H1 (cell line): ENCODE data around the gene ADH4. TPM values are rescaled to one million over a fixed set of nuclear protein-coding genes. Genes with fewer than 3 reads are reported as not detected.

ENCODE experiments used
- CTCF ChIA-PET: fragments of 300-600 bp; sonication (Branson Sonifier 250); formaldehyde crosslinking; loops from one replicate; lab custom pipeline; 2021; ENCODE audit not compliant: partially characterized antibody; lab: Charles Lee
- POLR2A ChIA-PET: fragments of 300-600 bp; sonication (Branson Sonifier 250); formaldehyde crosslinking; loops from one replicate; lab custom pipeline; 2021; ENCODE audit warnings: inconsistent platforms; ENCODE audit not compliant: partially characterized antibody; lab: Charles Lee
- DNase-seq, 2 experiments: peaks; one replicate each; pipeline versions ENCODE4 v3.0.0 to v3.0.0-alpha.2; 2010 to 2022; ENCODE audit warnings: low spot score in 2 of 2, low read depth in 1 of 2, mixed read lengths in 1 of 2
- FAIRE-seq: peaks from 2 replicates; lab custom pipeline; 2011; peaks lifted over from hg19 to GRCh38; lab: Jason Lieb, UNC
- H2AFZ ChIP-seq: 2 replicates; pipeline ENCODE4 v1.8.1; 2012; ENCODE audit warnings: low read length, inconsistent platforms
- H2AK5ac ChIP-seq: 2 replicates; pipeline ENCODE4 v1.6.1; 2013; ENCODE audit warnings: low read depth, low read length
- H2BK120ac ChIP-seq: replicated peaks from 2 replicates; pipeline ENCODE3; 2013; ENCODE audit warnings: low read depth, low read length, inconsistent platforms
- H2BK12ac ChIP-seq: 2 replicates; pipeline ENCODE4 v1.6.1; 2013; ENCODE audit warnings: low read depth, low read length
- H2BK15ac ChIP-seq: 2 replicates; pipeline ENCODE4 v1.6.1; 2013; ENCODE audit warnings: low read length
- H2BK20ac ChIP-seq: 2 replicates; pipeline ENCODE4 v1.6.1; 2013; ENCODE audit warnings: low read length
- H2BK5ac ChIP-seq: 2 replicates; pipeline ENCODE4 v1.6.1; 2013; ENCODE audit warnings: low read depth, low read length
- H3K14ac ChIP-seq: 2 replicates; pipeline ENCODE4 v1.6.1; 2013; ENCODE audit warnings: inconsistent platforms; ENCODE audit not compliant: insufficient read length
- H3K18ac ChIP-seq: 2 replicates; pipeline ENCODE4 v1.6.1; 2013; ENCODE audit warnings: low read length; ENCODE audit errors: extremely low read depth
- H3K23ac ChIP-seq: 2 replicates; pipeline ENCODE4 v1.6.1; 2013; ENCODE audit warnings: inconsistent platforms; ENCODE audit not compliant: insufficient read length
- H3K23me2 ChIP-seq: 2 replicates; pipeline ENCODE4 v1.6.1; 2013; ENCODE audit warnings: low read depth, low read length
- H3K27ac ChIP-seq: 2 replicates; pipeline ENCODE4 v1.6.1; 2011; ENCODE audit warnings: low read depth, low read length, inconsistent platforms
- H3K27me3 ChIP-seq, 4 experiments: replicated peaks in 1 of 4; 1 replicate in 1 of 4; 2 replicates in 3 of 4; pipeline versions ENCODE4 v1.6.1 to v1.8.1; 2011 to 2013; ENCODE audit warnings: low read length in 3 of 4, mild to moderate bottlenecking in 3 of 4, inconsistent platforms in 2 of 4, mixed read lengths in 2 of 4, moderate library complexity in 1 of 4; ENCODE audit not compliant: control insufficient read depth in 3 of 4, insufficient read depth in 3 of 4; ENCODE audit errors: extremely low read depth in 1 of 4
- H3K36me3 ChIP-seq, 4 experiments: 2 replicates each; pipeline versions ENCODE4 v1.6.1 to v1.8.1; 2011 to 2013; ENCODE audit warnings: mild to moderate bottlenecking in 4 of 4, low read length in 3 of 4, moderate library complexity in 2 of 4, control low read depth in 1 of 4, inconsistent platforms in 1 of 4; ENCODE audit not compliant: insufficient read depth in 4 of 4, control insufficient read depth in 2 of 4
- H3K4ac ChIP-seq: replicated peaks from 2 replicates; pipeline ENCODE3; 2013; ENCODE audit warnings: low read length, low read depth, mixed read lengths, inconsistent platforms; ENCODE audit not compliant: insufficient read length
- H3K4me1 ChIP-seq, 4 experiments: replicated peaks in 1 of 4; 1 replicate in 1 of 4; 2 replicates in 3 of 4; pipeline versions ENCODE4 v1.6.1 to v1.8.1; 2011 to 2013; ENCODE audit warnings: low read length in 3 of 4, inconsistent platforms in 2 of 4, mixed read lengths in 1 of 4; ENCODE audit not compliant: insufficient read depth in 4 of 4, control insufficient read depth in 3 of 4
- H3K4me2 ChIP-seq, 2 experiments: 2 replicates each; pipeline versions ENCODE4 v1.6.1 to v1.8.1; 2011 to 2013; ENCODE audit warnings: low read depth in 2 of 2, low read length in 2 of 2, control low read depth in 1 of 2, inconsistent platforms in 1 of 2, mild to moderate bottlenecking in 1 of 2; ENCODE audit not compliant: insufficient read depth in 1 of 2
- H3K4me3 ChIP-seq, 4 experiments: fragments of 200-600, 300-600 bp in 1 of 4; sonication (generic), shearing (Covaris generic), sonication (Bioruptor Twin) in 1 of 4; 2 replicates each; pipeline versions ENCODE4 v1.5.1 to v1.8.1; 2011 to 2016; ENCODE audit warnings: low read length in 4 of 4, low read depth in 3 of 4, control low read depth in 2 of 4, inconsistent platforms in 2 of 4, mild to moderate bottlenecking in 2 of 4, mixed read lengths in 1 of 4, moderate library complexity in 1 of 4; ENCODE audit not compliant: insufficient read depth in 2 of 4; ENCODE audit errors: extremely low read depth in 1 of 4
- H3K56ac ChIP-seq: replicated peaks from 2 replicates; pipeline ENCODE3; 2013; ENCODE audit warnings: low read depth, mild to moderate bottlenecking, mixed read lengths, low read length, inconsistent platforms; ENCODE audit not compliant: insufficient read length
- H3K79me1 ChIP-seq: 2 replicates; pipeline ENCODE4 v1.6.1; 2013; ENCODE audit warnings: low read depth, low read length, control low read depth
- H3K79me2 ChIP-seq, 2 experiments: 2 replicates each; pipeline versions ENCODE4 v1.6.1 to v1.8.1; 2012 to 2013; ENCODE audit warnings: low read length in 2 of 2, mild to moderate bottlenecking in 2 of 2, inconsistent platforms in 1 of 2; ENCODE audit not compliant: insufficient read depth in 2 of 2, control insufficient read depth in 1 of 2
- H3K9ac ChIP-seq, 4 experiments: replicated peaks in 1 of 4; 1 replicate in 1 of 4; 2 replicates in 3 of 4; pipeline versions ENCODE4 v1.6.1 to v1.8.1; 2011 to 2013; ENCODE audit warnings: low read depth in 3 of 4, low read length in 3 of 4, control low read depth in 2 of 4, mild to moderate bottlenecking in 2 of 4, moderate library complexity in 2 of 4, inconsistent platforms in 1 of 4; ENCODE audit errors: extremely low read depth in 1 of 4
- H3K9me3 ChIP-seq, 2 experiments: 2 replicates each; pipeline versions ENCODE4 v1.6.1 to v1.8.1; 2012 to 2013; ENCODE audit warnings: mild to moderate bottlenecking in 2 of 2, moderate library complexity in 2 of 2, control low read depth in 1 of 2, inconsistent platforms in 1 of 2, low read depth in 1 of 2, low read length in 1 of 2, mixed read lengths in 1 of 2; ENCODE audit not compliant: insufficient read depth in 2 of 2
- H4K20me1 ChIP-seq, 2 experiments: replicated peaks in 1 of 2; 2 replicates each; pipeline versions ENCODE3 to v1.8.1; 2011 to 2013; ENCODE audit warnings: inconsistent platforms in 2 of 2, low read length in 2 of 2, mild to moderate bottlenecking in 1 of 2; ENCODE audit not compliant: insufficient read depth in 2 of 2, control insufficient read depth in 1 of 2
- H4K5ac ChIP-seq: 2 replicates; pipeline ENCODE4 v1.6.1; 2013; ENCODE audit warnings: low read length, low read depth, mixed read lengths, inconsistent platforms; ENCODE audit not compliant: insufficient read length
- H4K8ac ChIP-seq: 2 replicates; pipeline ENCODE4 v1.8.0; 2013; ENCODE audit warnings: mild to moderate bottlenecking, moderate library complexity, low read length, inconsistent platforms; ENCODE audit not compliant: insufficient read depth; ENCODE audit errors: extremely low read depth
- H4K91ac ChIP-seq: replicated peaks from 2 replicates; pipeline ENCODE3; 2013; ENCODE audit warnings: low read length, mixed read lengths, inconsistent platforms; ENCODE audit not compliant: insufficient read length
- ASH2L ChIP-seq: fragments of 200-600, 300-600 bp; sonication (generic); IDR thresholded peaks from one replicate; pipeline ENCODE4 v1.7.1; 2017; ENCODE audit warnings: low read length
- CHD2 ChIP-seq: IDR thresholded peaks from 2 replicates; pipeline ENCODE4 v1.6.1; 2012; ENCODE audit warnings: low read length, improper control_type of control experiment
- CTBP2 ChIP-seq: IDR thresholded peaks from 2 replicates; pipeline ENCODE4 v1.7.0; 2011; ENCODE audit warnings: borderline replicate concordance, mild to moderate bottlenecking, moderate library complexity, mixed read lengths, low read length; ENCODE audit not compliant: insufficient read depth, insufficient read length
- HDAC2 ChIP-seq, 2 experiments: fragments of 300-600 bp in 1 of 2; sonication (generic) in 1 of 2; IDR thresholded peaks; 2 replicates each; pipeline ENCODE4 v1.6.1; 2011 to 2012; ENCODE audit warnings: low read depth in 2 of 2, low read length in 2 of 2, mild to moderate bottlenecking in 2 of 2, moderate library complexity in 2 of 2, borderline replicate concordance in 1 of 2, inconsistent platforms in 1 of 2
- HDAC6 ChIP-seq: IDR thresholded peaks from one replicate; pipeline ENCODE4 v1.7.1; 2012; ENCODE audit warnings: low read depth, mild to moderate bottlenecking, inconsistent platforms, low read length, moderate library complexity
- KDM5A ChIP-seq: fragments of 200-600 bp; IDR thresholded peaks from 2 replicates; pipeline ENCODE4 v1.7.1; 2012; ENCODE audit warnings: mild to moderate bottlenecking, low read length, inconsistent platforms, mixed read lengths
- NANOG ChIP-seq: IDR thresholded peaks from 2 replicates; pipeline ENCODE4 v1.6.1; 2011; ENCODE audit warnings: low read length, low read depth, mild to moderate bottlenecking, inconsistent platforms; ENCODE audit not compliant: insufficient read depth, poor library complexity, severe bottlenecking
- PHF8 ChIP-seq: fragments of 200-600 bp; sonication (generic); conservative IDR thresholded peaks from 2 replicates; pipeline ENCODE4 v1.7.1; 2012; ENCODE audit warnings: low read depth, mild to moderate bottlenecking, inconsistent platforms, low read length, moderate library complexity
- SP1 ChIP-seq: IDR thresholded peaks from 2 replicates; pipeline ENCODE4 v1.6.1; 2011; ENCODE audit warnings: low read depth, low read length
- SP4 ChIP-seq: IDR thresholded peaks from 2 replicates; pipeline ENCODE4 v1.6.1; 2012; ENCODE audit warnings: low read length, inconsistent platforms
- USF2 ChIP-seq: IDR thresholded peaks from 2 replicates; pipeline ENCODE4 v1.6.1; 2011; ENCODE audit warnings: low read length, improper control_type of control experiment
- YY1 ChIP-seq: IDR thresholded peaks from 2 replicates; pipeline ENCODE4 v1.6.1; 2011; ENCODE audit warnings: low read depth, mild to moderate bottlenecking, low read length
- ZNF274 ChIP-seq: IDR thresholded peaks from 2 replicates; pipeline ENCODE4 v1.7.0; 2012; ENCODE audit warnings: low read length, borderline replicate concordance; ENCODE audit errors: extremely low read depth
- WGBS, 2 experiments: shearing (Covaris generic) in 1 of 2; methylation state at CpG; one replicate each; pipeline versions ENCODE4 v1.1.6 to v1.1.7; 2013 to 2015; ENCODE audit warnings: low lambda C conversion rate in 2 of 2, mixed read lengths in 2 of 2, inconsistent platforms in 1 of 2, low coverage in 1 of 2, missing lambda C conversion rate in 1 of 2; ENCODE audit not compliant: insufficient replicate concordance in 2 of 2, insufficient coverage in 1 of 2, insufficient read length in 1 of 2; ENCODE audit errors: extremely low coverage in 1 of 2, missing lambda C conversion rate in 1 of 2; 5-methylcytosine and 5-hydroxymethylcytosine counted together
- polyA plus RNA-seq, 7 experiments: library from polyadenylated mRNA; depleted of rRNA in 3 of 7; stranded (reverse) in 5 of 7; unstranded in 2 of 7; fragments of >200 nt in 5 of 7; fragments of 200-250 nt in 2 of 7; gene quantifications; 1 replicate in 5 of 7; 2 replicates in 1 of 7; 4 replicates in 1 of 7; pipeline versions ENCODE4 v1.2.1 to v1.2.3, GENCODE V29; 2011 to 2013; ENCODE audit warnings: missing spikeins in 2 of 7, mixed read lengths in 2 of 7
- total RNA-seq: library from RNA; stranded (reverse); fragmentation: NEBNext Ultra II Directional; extraction: Animal tissue kit (Norgen Biotek cat#: 25700); gene quantifications from 2 replicates; pipeline ENCODE4 v1.2.1, GENCODE V29; 2021

The ADH4 gene
- total and polyA plus RNA-seq, 2 of the 8 experiments (the other 6 are each of a cell fraction or from before 2014, with no cell fraction given): not detected

GRCh38 chr4:99077177-99077576 is 66.9 kb downstream of the ADH4 start:
- DNase-seq: no peak
- Histone ChIP-seq H2BK5ac (no peak overlapping the region), H2BK120ac (no peak overlapping the region), H2BK12ac (no peak overlapping the region), H3K4me2 (no peak overlapping the region), H3K4me1 (no peaks in the 10 kb centered on the region), H3K36me3 (peaks cover 23 to 98% (median 80%) of the 10 kb centered on the region in 4 experiments), H4K91ac (no peak overlapping the region), H3K79me2 (peaks cover 0 to 3% of the 10 kb centered on the region in 2 experiments; a peak in 2 of 4 replicates), H4K8ac (no peak overlapping the region), H3K27ac (no peak overlapping the region), H2AK5ac (no peak overlapping the region), H4K20me1 (peaks cover 0 to 2% of the 10 kb centered on the region in 2 experiments), H3K56ac (no peak overlapping the region), H3K14ac (no peak overlapping the region), H2BK15ac (no peak overlapping the region), H3K23me2 (no peaks in the 10 kb centered on the region), H4K5ac (no peak overlapping the region), H3K4ac (no peak overlapping the region), H3K18ac (no peak overlapping the region), H3K9me3 (no peaks in the 10 kb centered on the region), H3K23ac (no peak overlapping the region), H2AFZ (no peak overlapping the region), H3K79me1 (no peaks in the 10 kb centered on the region; the same call in 1 of the 2 replicates), H3K4me3 (no peak overlapping the region), H3K27me3 (no peaks in the 10 kb centered on the region), H3K9ac (no peak overlapping the region), H2BK20ac (no peak overlapping the region)
- ChIA-PET POLR2A (interaction anchor here (2.7 kb wide), 2 partner anchors 8 to 11 kb away, joined by 10 read pairs; partner anchors contain the start of gene ADH5), CTCF (no interaction called here)
- FAIRE-seq: no peak
- TF ChIP-seq SP1 (no peak), PHF8 (no peak), SP4 (no peak), HDAC6 (no peak), USF2 (no peak), KDM5A (no peak), ASH2L (no peak), YY1 (no peak), ZNF274 (no peak), CHD2 (no peak), CTBP2 (no peak), NANOG (no peak), HDAC2 (IDR thresholded peaks at IDR 0.05; ENCODE audit: borderline replicate concordance in 1 of 2, low read depth in 2 of 2, low read length in 2 of 2) (no peak)
- WGBS, 2 experiments: 95% methylated on average over 4 of the region's 4 CpGs; no CpG with 5 or more reads in 1 of the 2 experiments
